ENCODE data around the gene COPE.

DNA sequence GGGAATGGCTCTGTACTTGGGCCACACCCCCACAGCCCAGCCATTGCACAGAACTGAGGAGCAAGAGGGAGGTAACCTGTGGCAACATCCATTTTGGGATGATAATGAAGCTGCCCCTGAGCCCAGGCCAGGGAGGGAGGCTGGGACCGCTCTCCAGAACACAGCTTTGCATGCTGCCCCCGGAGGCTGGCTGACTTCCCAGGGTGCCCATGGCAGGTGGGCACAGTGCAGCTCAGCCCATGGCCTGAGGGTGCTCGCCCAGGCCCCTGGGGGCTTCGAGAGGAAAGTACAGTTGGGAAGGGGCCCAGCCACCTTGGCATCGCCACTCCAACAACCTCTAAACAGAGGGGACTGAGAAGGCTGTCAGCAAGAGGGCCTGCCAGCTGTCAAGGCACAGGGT lies 5.7 kb downstream of the COPE start:
- TF ChIP-seq, protein P1, sequence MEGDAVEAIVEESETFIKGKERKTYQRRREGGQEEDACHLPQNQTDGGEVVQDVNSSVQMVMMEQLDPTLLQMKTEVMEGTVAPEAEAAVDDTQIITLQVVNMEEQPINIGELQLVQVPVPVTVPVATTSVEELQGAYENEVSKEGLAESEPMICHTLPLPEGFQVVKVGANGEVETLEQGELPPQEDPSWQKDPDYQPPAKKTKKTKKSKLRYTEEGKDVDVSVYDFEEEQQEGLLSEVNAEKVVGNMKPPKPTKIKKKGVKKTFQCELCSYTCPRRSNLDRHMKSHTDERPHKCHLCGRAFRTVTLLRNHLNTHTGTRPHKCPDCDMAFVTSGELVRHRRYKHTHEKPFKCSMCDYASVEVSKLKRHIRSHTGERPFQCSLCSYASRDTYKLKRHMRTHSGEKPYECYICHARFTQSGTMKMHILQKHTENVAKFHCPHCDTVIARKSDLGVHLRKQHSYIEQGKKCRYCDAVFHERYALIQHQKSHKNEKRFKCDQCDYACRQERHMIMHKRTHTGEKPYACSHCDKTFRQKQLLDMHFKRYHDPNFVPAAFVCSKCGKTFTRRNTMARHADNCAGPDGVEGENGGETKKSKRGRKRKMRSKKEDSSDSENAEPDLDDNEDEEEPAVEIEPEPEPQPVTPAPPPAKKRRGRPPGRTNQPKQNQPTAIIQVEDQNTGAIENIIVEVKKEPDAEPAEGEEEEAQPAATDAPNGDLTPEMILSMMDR (IDR thresholded peaks at IDR 0.05) = no peak
- TF ChIP-seq POLR2A (IDR thresholded peaks at IDR 0.05) = no peak

Measured in testis (tissue), 2 donors.